HG03378 (cell line): Measurements from ENCODE around the gene ARSB.
"Not testable (repeated sequence)": the region's sequence is repeated elsewhere in the genome, so short reads cannot be mapped to it uniquely, and the experiment has no call there.

ENCODE experiments used
- ATAC-seq: cut with Tn5 transposase; IDR thresholded peaks from one replicate; pipeline ENCODE4 v1.9.1; 2021; ENCODE audit warnings: mild to moderate bottlenecking, moderate library complexity; ENCODE audit not compliant: unreplicated experiment

ARSB gene

DNA sequence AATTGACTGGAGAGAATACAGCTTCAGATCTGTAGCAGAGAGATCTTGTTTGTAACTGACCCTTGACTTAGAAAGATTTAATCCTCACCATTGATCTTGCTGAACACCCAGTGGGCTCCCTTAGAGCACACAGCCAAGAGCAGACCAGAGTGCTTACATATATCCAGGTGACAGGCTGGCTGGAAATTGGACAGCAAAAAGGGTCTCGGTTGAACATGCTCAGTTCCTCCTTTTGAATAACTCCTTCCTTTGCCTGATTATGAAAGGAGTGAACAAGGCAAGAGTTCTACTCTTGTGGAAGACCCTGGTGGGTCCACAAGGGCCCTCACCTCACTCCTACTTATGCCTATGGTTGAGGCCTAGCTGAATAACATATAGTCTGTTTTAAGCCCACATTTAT lies 202.4 kb downstream of the ARSB start:
- no peak for ATAC-seq

DNA sequence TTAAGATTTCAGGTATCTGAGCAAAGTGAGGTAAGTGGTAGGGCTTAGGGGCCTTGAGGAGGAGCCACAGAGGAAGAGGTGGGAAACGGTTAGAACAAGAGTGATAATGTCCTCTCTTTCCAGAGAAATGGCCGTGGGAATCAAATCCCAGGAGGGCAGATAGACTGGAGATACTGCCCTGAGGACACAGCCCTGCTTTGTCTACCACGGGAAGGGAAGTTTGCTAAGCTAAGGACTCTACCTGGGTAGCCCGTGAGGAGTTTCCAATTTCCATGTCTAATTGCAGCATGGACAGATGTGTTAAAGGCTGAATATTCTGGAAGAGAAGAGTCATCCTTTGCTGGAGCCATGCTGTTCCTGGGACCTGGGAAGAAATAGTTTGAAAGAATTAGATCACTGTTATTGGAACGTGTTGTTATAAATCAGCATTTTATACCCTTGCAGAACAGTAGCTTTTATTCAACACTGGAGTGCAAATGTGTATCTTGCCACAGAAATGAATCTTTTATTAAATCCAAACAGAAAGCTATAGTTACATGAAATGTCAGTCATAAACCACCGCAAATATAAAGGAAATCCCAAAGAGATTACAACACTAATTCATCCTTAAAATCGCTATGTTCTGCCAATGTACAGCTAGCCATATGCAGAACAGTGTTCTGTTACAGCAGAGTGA lies 203.4 kb downstream of the ARSB start:
- ATAC-seq = no peak

DNA sequence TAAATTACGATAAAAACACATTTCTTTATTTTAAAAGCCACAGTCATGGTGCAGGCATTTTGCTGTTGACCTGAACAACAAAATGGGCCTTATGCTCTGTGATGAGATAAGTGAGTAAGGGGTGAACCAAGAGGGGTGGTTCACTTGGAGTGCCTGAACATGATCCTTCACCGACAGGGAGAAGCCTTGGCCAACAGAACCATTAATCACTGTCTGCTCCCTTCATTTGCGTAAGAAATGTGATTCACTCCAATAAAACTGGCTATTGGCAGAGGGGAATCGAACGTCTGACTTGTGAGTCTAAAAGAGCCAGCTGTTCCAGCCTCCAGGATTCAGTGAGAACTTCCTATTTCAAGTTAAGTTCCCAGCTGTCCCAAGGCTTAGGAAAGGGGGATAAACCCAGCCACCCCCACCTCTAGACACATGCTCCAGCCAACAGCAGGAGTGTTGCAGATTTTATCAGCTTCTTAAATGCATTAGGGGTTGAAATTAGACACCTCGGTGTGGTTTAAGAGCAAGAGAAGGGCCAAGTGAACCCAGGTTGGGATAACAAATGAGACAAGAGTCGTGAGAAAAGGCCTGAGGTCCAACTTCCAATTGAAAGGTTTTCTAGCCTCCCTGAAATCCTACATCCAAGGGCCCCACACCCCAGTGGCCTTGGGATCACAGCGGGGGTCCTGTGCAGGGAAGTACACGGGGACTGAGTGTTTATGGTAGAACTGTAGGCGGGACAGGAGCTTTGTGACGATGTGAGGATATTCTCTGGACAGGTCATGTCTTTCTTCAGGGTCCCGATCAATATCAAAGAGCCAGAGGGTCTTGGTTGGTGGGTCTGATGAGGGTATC lies 205.1 kb downstream of the ARSB start:
- ATAC-seq = no peak

DNA sequence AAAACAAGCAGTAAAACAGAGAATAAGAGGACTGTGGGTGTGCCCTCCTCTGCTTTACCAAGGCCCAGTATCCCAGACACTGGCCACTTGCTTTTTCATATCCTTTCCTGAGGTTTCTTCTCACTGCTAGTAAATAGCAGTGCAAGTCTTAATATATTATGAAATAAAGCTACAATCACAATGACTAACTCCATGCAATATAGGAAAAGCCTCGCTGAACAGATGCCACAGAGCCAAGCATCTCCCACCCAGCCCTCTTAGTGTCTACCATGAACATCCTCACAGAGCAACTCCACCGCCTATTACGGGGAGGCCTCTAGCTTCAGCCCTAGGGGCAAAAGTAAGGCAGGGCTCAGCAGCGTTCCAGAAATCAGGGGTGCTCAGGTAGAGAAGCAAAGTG lies 205.8 kb downstream of the ARSB start:
- no peak for ATAC-seq

DNA sequence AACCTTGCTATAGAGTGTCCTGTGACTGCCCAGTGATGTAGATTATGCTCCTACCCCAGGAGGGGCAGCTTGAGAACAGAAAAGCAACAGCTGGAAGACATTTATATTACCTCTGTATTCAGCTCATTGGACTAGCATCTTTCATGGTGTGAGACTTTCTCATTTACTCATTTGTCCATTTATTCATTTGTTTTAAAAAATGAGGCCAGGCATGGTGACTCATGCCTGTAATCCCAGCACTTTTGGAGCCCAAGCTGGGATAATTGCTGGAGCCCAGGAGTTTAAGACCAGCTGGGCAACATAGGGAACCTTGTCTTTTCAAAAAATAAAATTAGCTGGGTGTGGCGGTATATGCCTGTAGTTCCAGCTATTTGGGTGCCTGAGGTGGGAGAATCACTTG lies 206.6 kb downstream of the ARSB start:
- no peak for ATAC-seq

DNA sequence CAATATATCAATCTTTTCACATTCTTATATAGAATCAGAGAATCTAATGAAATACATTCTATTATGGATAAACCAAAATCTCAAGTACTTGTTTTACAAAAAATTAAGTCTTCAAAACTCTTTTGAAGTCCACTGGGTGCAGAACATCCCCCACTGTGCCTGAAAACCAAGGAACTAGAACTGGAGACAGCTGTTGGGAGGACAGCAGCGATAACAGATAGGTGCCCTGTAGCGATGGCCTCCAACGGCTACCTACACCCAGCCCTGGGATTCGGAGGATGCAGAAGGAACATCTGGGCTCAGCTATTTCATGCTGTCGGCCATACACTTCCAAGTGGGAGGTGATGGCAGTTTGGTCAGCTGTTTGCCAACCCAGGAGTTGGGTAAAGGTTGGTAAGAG lies 207.2 kb downstream of the ARSB start:
- no peak for ATAC-seq

DNA sequence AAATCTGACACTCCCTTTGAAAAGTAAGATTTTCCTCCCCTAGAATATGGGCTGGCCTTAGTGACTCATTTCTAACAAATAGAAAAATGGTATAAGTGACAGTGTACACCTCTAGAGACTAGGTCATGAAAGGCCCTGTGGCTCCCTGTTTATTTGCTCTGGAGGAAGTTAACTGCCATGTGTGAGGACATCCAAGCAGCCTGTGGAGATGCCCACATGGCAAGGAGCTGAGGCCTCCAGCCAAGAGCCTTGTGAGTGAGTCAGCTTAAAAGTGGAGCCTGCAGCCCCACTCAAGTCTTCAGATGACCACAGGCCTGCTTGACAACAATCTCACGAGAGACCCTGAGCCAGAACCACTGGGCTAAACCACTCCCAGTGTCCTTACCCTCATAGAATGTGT lies 208.5 kb downstream of the ARSB start:
- no peak for ATAC-seq

DNA sequence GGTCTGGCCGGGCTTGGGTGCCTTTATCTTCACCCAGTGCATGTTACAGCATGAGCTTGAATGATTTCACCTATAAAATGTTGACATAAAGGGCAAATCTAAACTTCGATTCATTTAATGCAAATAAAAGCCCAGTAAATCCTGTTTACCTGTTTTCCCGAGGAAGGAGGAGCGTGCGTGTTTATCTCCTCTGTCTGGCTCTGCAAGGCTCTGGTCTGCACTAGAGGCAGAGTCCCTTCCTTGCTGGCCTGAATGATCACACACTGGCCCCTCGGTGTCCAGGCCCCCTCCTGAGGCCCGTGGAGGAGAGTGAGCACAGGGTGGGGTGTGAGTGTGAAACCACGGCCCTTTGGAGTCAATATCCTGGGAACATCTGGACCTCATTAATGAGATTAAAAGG lies 211.5 kb downstream of the ARSB start:
- ATAC-seq = no peak

DNA sequence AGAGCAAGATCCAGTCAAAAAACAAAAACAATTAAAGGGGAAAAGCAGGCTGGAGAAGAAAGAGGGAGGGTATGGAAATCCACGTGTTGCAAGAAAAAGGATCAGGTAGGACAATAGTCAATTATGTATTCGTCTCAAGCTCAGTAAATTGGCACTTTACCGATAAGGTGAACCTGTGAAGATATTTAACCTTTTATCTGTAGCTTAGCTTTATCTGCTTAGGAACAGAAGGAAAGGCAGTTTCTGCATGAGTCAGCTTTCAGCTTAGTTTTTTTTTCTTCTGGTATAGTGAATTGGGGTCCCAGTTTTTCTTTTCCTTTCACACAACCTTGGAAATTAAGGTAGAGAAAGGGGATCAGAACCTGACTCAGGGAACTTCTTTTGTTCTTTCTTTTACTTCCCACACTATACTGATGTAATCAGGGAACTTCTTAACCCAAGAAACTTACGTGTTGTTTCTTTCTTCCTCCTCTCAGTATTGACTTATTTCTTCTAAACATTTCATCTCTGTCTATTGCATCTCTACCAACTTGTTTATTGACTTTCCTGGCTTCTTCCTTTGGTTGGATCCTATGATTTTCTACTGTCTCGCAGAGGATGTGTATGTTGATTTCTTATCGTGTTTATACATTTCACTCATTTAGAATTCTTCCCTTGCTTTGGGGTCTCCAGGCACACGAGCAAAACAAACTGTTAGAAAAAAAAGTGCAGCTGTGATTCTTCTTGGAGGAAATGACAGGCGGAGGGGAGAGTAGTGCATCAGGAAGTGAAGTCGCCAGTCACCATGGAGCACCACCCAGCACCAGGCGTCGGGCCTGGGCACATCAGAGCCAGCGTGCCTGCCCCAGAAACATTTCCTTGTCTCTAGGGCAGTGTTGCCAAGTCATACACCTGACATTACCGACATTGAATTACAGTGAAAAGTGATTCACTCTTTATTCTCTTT lies 213.6 kb downstream of the ARSB start:
- ATAC-seq = no peak

DNA sequence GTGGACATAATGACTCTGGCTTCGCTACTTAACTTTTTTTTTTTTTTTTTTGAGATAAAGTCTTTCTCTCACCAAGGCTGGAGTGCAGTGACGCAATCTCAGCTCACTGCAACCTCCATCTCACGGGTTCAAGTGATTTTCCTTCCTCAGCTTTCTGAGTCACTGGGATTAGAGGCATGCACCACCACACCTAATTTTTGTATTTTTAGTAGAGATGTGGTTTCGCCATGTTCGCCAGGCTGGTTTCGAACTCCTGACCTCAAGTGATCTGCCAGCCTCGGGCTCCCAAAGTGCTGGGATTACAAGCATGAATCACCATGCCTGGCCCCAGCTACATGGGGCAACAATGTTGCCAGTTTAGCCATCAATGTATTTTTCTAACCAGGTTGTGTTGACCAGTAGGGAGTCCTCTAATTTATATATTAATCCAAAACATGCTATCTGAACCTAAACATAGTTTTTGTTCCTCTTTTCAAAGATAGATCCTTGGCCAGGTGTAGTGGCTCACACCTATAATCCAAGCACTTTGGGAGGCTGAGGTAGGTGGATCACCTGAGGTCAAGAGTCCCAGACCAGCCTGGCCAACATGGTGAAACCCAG lies 216.2 kb downstream of the ARSB start:
- ATAC-seq = no peak

DNA sequence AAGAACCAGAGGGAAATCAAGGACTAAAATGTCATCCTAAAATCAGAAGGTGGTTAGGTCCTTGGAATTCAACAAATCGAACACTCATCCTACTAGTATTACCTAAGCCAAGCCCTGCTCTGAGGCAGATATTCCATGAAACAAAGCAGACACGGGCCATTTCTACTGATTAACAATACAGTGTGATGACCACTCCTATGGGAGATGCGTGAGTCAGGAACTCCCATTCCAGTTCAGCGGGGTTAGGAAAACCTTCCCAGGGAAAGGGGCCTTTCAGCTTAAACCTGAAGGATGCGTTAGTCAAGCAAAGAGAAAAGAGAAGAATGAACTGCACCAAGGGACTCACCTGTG lies 218.7 kb downstream of the ARSB start:
- no peak for ATAC-seq

DNA sequence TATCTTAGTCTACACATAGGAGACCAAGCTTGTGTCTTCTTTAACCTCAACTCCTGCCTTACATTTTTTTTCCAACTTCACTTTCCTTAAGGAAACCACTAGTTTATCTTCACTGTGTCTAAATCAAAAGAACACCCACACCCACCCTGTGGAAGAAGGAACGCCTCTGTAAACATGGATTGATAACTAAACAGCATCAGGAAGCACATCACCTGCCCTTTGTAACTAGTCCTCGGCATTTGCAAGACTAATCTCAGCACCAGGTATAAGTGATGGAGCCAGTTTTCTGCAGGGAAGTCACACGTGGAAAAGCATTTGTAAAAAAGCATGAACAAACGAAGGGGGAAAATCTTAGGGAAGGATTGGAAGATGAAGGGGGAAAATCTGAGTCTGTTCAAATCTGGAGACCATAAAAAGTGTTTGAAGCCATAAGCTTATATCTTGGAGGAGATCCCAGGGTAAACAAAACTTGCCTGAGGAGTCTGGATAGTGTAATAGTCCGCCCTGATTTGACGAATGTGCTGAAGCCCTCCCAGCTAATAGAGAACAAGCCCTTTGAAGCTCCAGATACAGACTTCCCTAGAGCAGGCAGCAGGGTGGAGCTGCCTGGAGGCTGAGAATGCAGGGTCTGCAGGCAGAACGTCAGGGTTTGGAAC lies 219.2 kb downstream of the ARSB start:
- ATAC-seq = no peak

DNA sequence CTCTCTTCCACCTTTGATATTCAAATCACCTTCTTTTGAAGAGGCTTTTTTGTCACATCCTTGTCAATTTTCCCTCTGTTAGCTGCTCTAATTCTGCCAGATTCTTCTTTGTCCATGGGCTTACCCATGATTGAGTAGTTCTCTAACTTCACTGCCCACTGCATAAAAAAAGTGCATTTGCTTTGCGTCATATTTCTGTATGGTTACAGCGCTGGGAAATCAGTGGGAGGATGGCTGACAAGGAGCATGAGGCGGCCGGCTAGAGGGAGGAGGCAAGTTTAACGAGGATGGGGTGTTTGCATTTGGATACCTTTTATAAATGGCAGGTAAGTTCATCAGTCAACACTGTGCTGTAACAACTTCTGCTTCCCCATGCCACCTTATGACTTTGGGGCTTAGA lies 220.0 kb downstream of the ARSB start:
- ATAC-seq = no peak

DNA sequence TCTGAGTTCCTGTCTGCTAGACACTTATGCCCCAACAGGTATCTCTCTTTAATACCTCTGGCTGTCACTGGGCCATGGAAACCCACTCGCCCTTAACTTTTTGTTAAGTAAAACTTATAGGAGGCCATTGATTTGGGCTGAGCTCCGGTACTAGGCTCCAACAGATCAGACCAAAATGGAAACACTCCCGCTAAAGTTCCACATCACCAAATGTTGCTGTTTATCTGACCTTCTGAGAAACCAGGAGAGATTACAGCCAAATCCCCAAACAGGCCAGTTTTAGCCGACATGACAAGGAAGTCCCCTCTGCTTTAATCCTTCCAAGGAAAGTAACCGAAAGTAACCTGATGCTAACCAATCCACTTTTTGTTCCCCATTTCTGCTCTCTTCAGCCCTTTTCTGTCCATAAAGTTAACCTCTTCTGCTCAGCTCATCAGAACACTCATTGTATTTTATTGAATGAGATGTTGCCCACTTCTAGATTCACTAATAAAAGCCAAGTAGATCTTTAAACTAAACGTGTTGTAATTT lies 221.4 kb downstream of the ARSB start:
- ATAC-seq = no peak

DNA sequence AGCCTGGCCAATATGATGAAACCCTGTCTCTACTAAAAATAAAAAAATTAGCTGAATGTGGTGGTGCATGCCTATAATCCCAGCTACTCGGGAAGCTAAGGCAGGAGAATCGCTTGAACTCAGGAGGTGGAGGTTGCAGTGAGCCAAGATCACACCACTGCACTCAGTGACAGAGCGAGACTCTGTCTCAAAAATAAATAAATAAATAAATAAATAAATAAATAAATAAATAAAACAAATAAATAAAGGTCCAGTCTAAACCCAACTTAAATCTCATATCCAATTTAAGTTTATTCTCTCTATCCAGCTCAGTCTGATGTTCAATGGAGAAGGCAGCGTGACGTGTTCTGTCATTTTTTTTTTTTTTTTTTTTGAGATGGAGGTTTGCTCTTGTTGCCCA lies 222.4 kb downstream of the ARSB start:
- ATAC-seq = not testable (repeated sequence)

DNA sequence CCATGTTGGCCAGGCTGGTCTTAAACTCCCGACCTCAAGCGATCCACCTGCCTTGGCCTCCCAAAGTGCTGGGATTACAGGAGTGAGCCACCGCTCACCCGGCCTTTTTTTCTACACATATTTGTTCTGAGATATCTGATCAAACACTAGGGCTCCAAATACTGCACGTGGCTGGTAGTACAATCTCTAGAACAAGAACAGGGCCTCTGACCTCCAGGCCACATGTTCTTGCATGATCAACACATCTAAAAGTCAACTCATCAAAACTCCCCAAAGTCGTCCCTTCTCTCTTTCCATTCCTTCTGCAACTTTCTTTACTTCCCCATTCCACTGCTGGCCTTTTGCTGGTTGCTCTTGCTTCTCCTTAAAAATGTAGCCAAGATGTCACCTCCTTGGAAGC lies 223.3 kb downstream of the ARSB start:
- no peak for ATAC-seq

DNA sequence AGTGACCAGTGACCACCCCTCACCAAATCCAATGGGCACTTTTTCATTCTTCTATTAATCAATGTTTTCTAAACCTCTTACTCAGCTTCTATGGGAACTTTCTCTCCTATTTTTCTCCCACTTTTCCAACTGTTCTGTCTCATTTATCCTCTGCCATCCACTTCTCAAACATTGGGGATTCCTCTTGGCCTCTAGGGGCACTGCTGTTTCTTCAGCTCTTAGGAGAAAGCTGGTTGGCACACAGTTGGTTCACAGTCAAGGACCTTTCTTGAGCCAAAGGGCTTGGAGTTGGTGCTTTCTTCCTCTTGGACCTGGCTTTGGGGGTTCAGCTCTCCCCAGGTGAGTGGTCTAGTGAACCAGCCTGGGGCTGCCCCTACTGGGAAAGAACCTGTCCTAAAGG lies 224.3 kb downstream of the ARSB start:
- no peak for ATAC-seq

DNA sequence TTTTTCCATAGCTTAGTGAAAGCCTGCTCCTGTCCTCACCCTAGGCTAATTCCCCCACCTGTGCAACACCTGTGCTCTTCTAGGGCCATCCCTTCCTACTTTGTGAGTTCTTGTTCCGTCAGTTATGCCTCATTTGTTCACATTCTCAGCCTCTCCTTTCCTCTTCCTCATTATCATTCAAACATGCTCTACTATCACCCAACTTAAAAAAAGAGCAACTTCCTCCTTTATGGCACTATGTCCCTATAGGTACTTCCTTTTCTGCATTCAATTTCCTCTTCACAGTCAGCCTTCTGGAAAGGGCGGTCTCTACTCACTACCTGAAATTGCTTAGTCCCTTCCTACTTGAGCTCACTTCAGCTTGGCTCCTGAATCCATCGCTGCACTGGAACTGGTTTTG lies 224.7 kb downstream of the ARSB start:
- no peak for ATAC-seq

DNA sequence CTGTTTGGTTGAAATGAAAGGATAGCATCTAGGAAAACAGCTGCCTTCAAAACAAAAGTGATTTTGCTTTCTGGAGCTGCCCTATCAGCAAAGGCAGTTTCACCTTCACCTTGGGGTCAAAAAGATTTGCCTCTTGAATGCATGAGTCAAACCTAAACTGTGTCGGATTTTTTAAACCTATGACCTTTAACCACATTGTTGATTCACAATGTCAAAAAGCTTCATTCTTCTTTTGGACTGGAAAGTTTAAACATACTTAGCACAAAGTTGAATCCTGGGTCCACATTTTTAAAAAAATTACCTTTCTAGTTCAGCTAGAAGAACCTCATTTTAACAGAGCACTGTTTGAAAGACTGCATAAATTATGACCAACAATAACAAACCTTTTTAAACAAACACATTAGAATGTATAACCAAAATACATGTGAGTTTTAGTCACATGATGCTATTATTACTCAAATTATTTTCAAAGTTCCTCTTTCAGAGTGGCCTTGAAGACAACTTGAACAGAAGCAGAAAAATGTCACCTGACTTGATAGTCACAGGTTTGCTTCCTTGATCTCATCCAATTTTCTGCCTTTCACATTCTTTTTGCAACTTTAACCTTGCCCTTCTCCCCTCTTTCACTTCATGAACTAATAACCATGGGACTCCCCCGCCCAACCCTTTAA lies 226.8 kb downstream of the ARSB start:
- peak; percentile 67 for ATAC-seq
